HepG2 (cell line): Measurements from ENCODE around the gene TEX29. TPM values are rescaled to one million over a fixed set of nuclear protein-coding genes. Genes with fewer than 3 reads are reported as not detected.
A peak's percentile ranks its signal among the peaks of the same experiment; 100 is the strongest.

Source experiments
- ATAC-seq: fragments of 200-7000 bp; cut with Tn5 transposase; 3 replicates; pipeline ENCODE4 v1.9.1; 2020; ENCODE audit warnings: mild to moderate bottlenecking, moderate library complexity
- BruUV-seq: library from RNA; stranded (reverse); fragments of 400-500 nt; replicated peaks from 2 replicates; lab custom pipeline; 2021; lab: Mats Ljungman, UMichigan
- CTCF ChIA-PET: fragments of 300-600 bp; formaldehyde crosslinking; extraction: SDS; loops from one replicate; lab custom pipeline; 2021; ENCODE audit warnings: low total read pairs, inconsistent platforms, low intra/inter-chr PET ratio; lab: Yijun Ruan, JAX
- POLR2A ChIA-PET: fragments of 350-600 bp; sonication (Branson Sonifier 250); formaldehyde crosslinking; loops from one replicate; lab custom pipeline; 2020; ENCODE audit warnings: antibody characterized with exemption, inconsistent platforms; lab: Yijun Ruan, JAX
- DNase-seq: peaks from one replicate; pipeline ENCODE4 v3.0.0-alpha.2; 2015; ENCODE audit warnings: low spot score
- FAIRE-seq: peaks from 3 replicates; lab custom pipeline; 2011; peaks lifted over from hg19 to GRCh38; lab: Jason Lieb, UNC
- H2AFZ ChIP-seq: one replicate; pipeline ENCODE4 v1.6.1; 2011; ENCODE audit warnings: low read length, inconsistent platforms
- H3K27ac ChIP-seq: fragments of 300-600 bp; 3 replicates; pipeline ENCODE4 v1.8.0; 2011; ENCODE audit warnings: mixed run types, mild to moderate bottlenecking, mixed read lengths, low read length, inconsistent platforms; ENCODE audit not compliant: insufficient read depth; ENCODE audit errors: extremely low read length
- H3K27me3 ChIP-seq, 2 experiments: fragments of 200-600 bp in 1 of 2; 2 replicates in 1 of 2; 3 replicates in 1 of 2; pipeline versions ENCODE4 v1.6.0 to v1.8.0; 2011; ENCODE audit warnings: low read length in 2 of 2, mild to moderate bottlenecking in 2 of 2, moderate library complexity in 2 of 2, inconsistent platforms in 1 of 2; ENCODE audit not compliant: insufficient read depth in 2 of 2, control insufficient read depth in 1 of 2
- H3K36me3 ChIP-seq, 2 experiments: fragments of 200-600 bp in 1 of 2; replicated peaks in 1 of 2; 2 replicates in 1 of 2; 3 replicates in 1 of 2; pipeline versions ENCODE4 v1.5.1 to v1.8.0; 2011; ENCODE audit warnings: low read length in 2 of 2, inconsistent platforms in 1 of 2; ENCODE audit not compliant: insufficient read depth in 2 of 2, control insufficient read depth in 1 of 2
- H3K4me1 ChIP-seq: 2 replicates; pipeline ENCODE4 v1.5.1; 2012; ENCODE audit warnings: low read length, inconsistent platforms; ENCODE audit not compliant: insufficient read depth
- H3K4me2 ChIP-seq: 2 replicates; pipeline ENCODE4 v1.6.0; 2011; ENCODE audit warnings: low read depth, low read length, inconsistent platforms
- H3K4me3 ChIP-seq, 3 experiments: fragments of 200-600 bp in 1 of 3; sonication (generic), shearing (Covaris generic) in 1 of 3; replicated peaks in 1 of 3; 2 replicates each; pipeline ENCODE4 v1.5.1; 2011 to 2016; ENCODE audit warnings: low read length in 3 of 3, inconsistent platforms in 2 of 3, low read depth in 2 of 3, mild to moderate bottlenecking in 2 of 3, control low read depth in 1 of 3, mixed read lengths in 1 of 3; ENCODE audit not compliant: insufficient read depth in 1 of 3
- H3K79me2 ChIP-seq: one replicate; pipeline ENCODE4 v1.6.1; 2011; ENCODE audit warnings: low read length, inconsistent platforms; ENCODE audit not compliant: insufficient read depth
- H3K9ac ChIP-seq: 2 replicates; pipeline ENCODE4 v1.6.0; 2011; ENCODE audit warnings: mild to moderate bottlenecking, low read depth, low read length, inconsistent platforms; ENCODE audit not compliant: insufficient read depth
- H3K9me3 ChIP-seq: 2 replicates; pipeline ENCODE4 v1.5.1; 2012; ENCODE audit warnings: mild to moderate bottlenecking, low read length
- H4K20me1 ChIP-seq: 2 replicates; pipeline ENCODE4 v1.6.0; 2011; ENCODE audit warnings: inconsistent platforms, mild to moderate bottlenecking, low read length, moderate library complexity; ENCODE audit not compliant: insufficient read depth
- CHCHD3 ChIP-seq: sonication (generic); formaldehyde crosslinking; IDR thresholded peaks from 2 replicates; pipeline ENCODE4 v1.8.0; 2022; ENCODE audit warnings: mild to moderate bottlenecking, missing genetic modification reagents, moderate library complexity
- HINFP ChIP-seq: sonication (generic); formaldehyde crosslinking; IDR thresholded peaks from 2 replicates; pipeline ENCODE4 v1.4.0; 2020; ENCODE audit warnings: low read depth, mild to moderate bottlenecking, missing genetic modification reagents
- MAFK ChIP-seq, 2 experiments: IDR thresholded peaks in 1 of 2; conservative IDR thresholded peaks in 1 of 2; 2 replicates each; pipeline ENCODE4 v1.6.1; 2011; ENCODE audit warnings: improper control_type of control experiment in 2 of 2, low read length in 2 of 2
- MEF2D ChIP-seq: sonication (generic); formaldehyde crosslinking; IDR thresholded peaks from 2 replicates; pipeline ENCODE4 v1.5.1; 2020; ENCODE audit warnings: mild to moderate bottlenecking, missing genetic modification reagents
- NFE2L2 ChIP-seq: fragments of 150-350 bp; IDR thresholded peaks from 2 replicates; pipeline ENCODE4 v1.6.1; 2014; ENCODE audit warnings: low read length
- SNRNP70 ChIP-seq: fragments of 200-400 bp; formaldehyde crosslinking; IDR thresholded peaks from 2 replicates; pipeline ENCODE4 v1.6.1; 2017; ENCODE audit warnings: mild to moderate bottlenecking, low read depth, low read length, moderate library complexity
- SOX6 ChIP-seq, 2 experiments: fragments of 450-650 bp in 1 of 2; sonication (generic) in 1 of 2; formaldehyde crosslinking in 1 of 2; IDR thresholded peaks; 2 replicates each; pipeline versions ENCODE4 v1.4.0 to v1.6.1; 2017 to 2020; ENCODE audit warnings: antibody characterized with exemption in 1 of 2, mild to moderate bottlenecking in 1 of 2, missing genetic modification reagents in 1 of 2
- SP4 ChIP-seq: sonication (generic); formaldehyde crosslinking; IDR thresholded peaks from 2 replicates; pipeline ENCODE4 v1.8.1; 2023; ENCODE audit warnings: mild to moderate bottlenecking, missing genetic modification reagents
- ZBTB3 ChIP-seq: sonication (generic); formaldehyde crosslinking; IDR thresholded peaks from 2 replicates; pipeline ENCODE4 v1.4.0; 2020; ENCODE audit warnings: low read depth, mild to moderate bottlenecking, moderate library complexity, missing genetic modification reagents, borderline replicate concordance
- ZNF260 ChIP-seq: sonication (generic); formaldehyde crosslinking; IDR thresholded peaks from 2 replicates; pipeline ENCODE4 v1.4.0; 2020; ENCODE audit warnings: missing genetic modification reagents, low read depth, mild to moderate bottlenecking, borderline replicate concordance
- ZNF713 ChIP-seq: sonication (generic); formaldehyde crosslinking; IDR thresholded peaks from 2 replicates; pipeline ENCODE4 v1.4.0; 2020; ENCODE audit warnings: mild to moderate bottlenecking, missing genetic modification reagents
- WGBS: methylation state at CpG from one replicate; pipeline ENCODE4 v1.1.6; 2017; ENCODE audit warnings: low lambda C conversion rate; 5-methylcytosine and 5-hydroxymethylcytosine counted together
- in situ Hi-C: cut with HindIII; loops from 2 replicates; pipeline ENCODE4 v1.10.0; 2017; ENCODE audit warnings: low pct_unique_long_range_greater_than_20kb; ENCODE audit not compliant: extremely low pct_ligation_motif_present
- intact Hi-C: fragments of 100-400 bp; cut with micrococcal nuclease; formaldehyde crosslinking; loops from one replicate; pipeline ENCODE4 v1.10.0; 2022; ENCODE audit not compliant: unreplicated experiment
- polyA plus RNA-seq, 8 experiments: library from polyadenylated mRNA; depleted of rRNA in 3 of 8; stranded (reverse) in 7 of 8; unstranded in 1 of 8; fragments of >200 nt; fragmentation: Illumina TruSeq in 4 of 8; extraction: Trizol in 4 of 8; gene quantifications; 2 replicates each; pipeline versions ENCODE4 v1.2.1 to v1.2.3, GENCODE V29; 2011 to 2016; ENCODE audit warnings: low read depth in 4 of 8, missing spikeins in 1 of 8, mixed read lengths in 1 of 8; ENCODE audit not compliant: insufficient read depth in 1 of 8
- total RNA-seq, 5 experiments: library from RNA; depleted of rRNA; stranded (reverse); fragments of >200 nt; fragmentation: Illumina TruSeq; extraction: Trizol; gene quantifications; 2 replicates each; pipeline ENCODE4 v1.2.3, GENCODE V29; 2016; ENCODE audit warnings: low read depth in 1 of 5
- TF ChIP-seq, protein P1 (sequence below): sonication (generic); formaldehyde crosslinking; conservative IDR thresholded peaks from 2 replicates; pipeline ENCODE4 v1.4.0; 2020; ENCODE audit warnings: mild to moderate bottlenecking, missing genetic modification reagents, moderate library complexity

The TEX29 gene
- total and polyA plus RNA-seq, 2 of the 13 experiments (the other 11 are each of a cell fraction or from before 2014, with no cell fraction given): 0.12 to 0.22 TPM

GRCh38 chr13:111296417-111296816 is 24.0 kb upstream of the TEX29 start:
- Histone ChIP-seq H2AFZ (no peak overlapping the region), H3K4me1 (no peaks in the 10 kb centered on the region), H3K9ac (no peak overlapping the region), H4K20me1 (peaks cover 3% of the 10 kb centered on the region; the same call in 1 of the 2 replicates), H3K9me3 (no peaks in the 10 kb centered on the region), H3K4me2 (no peak overlapping the region), H3K4me3 (no peak overlapping the region), H3K36me3 (peaks cover 7 to 52% of the 10 kb centered on the region in 2 experiments; a peak in 4 of 5 replicates), H3K79me2 (no peaks in the 10 kb centered on the region), H3K27ac (no peak overlapping the region), H3K27me3 (no peaks in the 10 kb centered on the region)
- ChIA-PET POLR2A (no interaction called here), CTCF (no interaction called here)
- WGBS: 93% methylated on average over 6 of the region's 6 CpGs
- no peak for ATAC-seq
- TF ChIP-seq ZNF713 (CRISPR knock-in tag): no peak
- TF ChIP-seq MAFK (conservative IDR thresholded peaks at IDR 0.05 in 1 of 2, IDR thresholded peaks at IDR 0.05 in 1 of 2; ENCODE audit: low read length in 2 of 2): peak; percentile 22 to 42; a peak in 2 of 4 replicates
- intact Hi-C loops: no loop called here
- BruUV-seq: no TSS peak
- no peak for DNase-seq
- in situ Hi-C loops: no loop called here
- FAIRE-seq: no peak

DNA sequence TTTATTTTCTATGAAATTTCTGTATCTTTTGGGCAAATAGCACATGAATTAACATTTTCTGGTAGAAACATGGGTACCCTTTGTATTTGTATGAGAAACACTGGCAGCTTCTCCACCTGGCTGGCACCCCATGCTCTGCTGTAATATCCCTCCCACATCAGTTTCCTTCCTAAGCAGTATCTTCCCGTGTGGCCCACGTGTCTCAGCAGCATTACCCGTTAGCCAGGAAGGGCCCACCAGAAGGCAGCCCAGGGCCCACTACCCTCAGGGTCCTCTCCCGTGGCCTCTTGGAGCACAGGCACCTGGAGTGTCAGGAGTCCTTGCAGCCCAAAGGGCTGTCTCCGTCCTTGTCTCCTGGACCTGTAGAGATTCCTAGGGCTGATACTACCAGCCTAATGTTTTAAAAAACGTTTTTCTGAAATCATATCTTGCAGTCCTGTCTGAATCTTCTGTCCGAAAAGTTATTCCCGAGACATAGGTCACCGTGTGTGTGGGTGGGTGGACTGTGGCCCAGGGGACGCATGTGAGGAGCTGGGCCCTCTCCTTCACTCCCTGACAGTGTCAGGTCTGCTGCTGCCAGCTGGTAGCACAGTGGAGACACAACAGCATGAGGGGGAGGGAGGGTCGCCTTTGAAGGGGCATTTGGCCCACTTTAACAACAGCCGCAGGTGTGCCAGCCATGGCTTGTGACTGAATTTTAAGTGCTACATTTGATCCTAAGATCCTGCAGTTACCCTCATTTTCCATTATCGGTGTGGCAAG is 22.0 kb upstream of the TEX29 start:
- no peak for FAIRE-seq
- no peak for DNase-seq
- Histone ChIP-seq H3K27me3 (no peaks in the 10 kb centered on the region), H3K9ac (no peak overlapping the region), H3K4me2 (no peak overlapping the region), H3K9me3 (no peaks in the 10 kb centered on the region), H3K4me1 (no peaks in the 10 kb centered on the region), H3K79me2 (no peaks in the 10 kb centered on the region), H3K4me3 (no peak overlapping the region), H2AFZ (no peak overlapping the region), H3K36me3 (peaks cover 12 to 53% of the 10 kb centered on the region in 2 experiments; a peak in 4 of 5 replicates), H3K27ac (no peak overlapping the region), H4K20me1 (peaks cover 3% of the 10 kb centered on the region; the same call in 1 of the 2 replicates)
- no TSS peak for BruUV-seq
- in situ Hi-C loops (no loop called here), intact Hi-C loops (no loop called here)
- WGBS: 86% methylated on average over 11 of the region's 13 CpGs
- CTCF ChIA-PET: no interaction called here
- no peak for ATAC-seq
- POLR2A ChIA-PET: no interaction called here
- TF ChIP-seq HINFP (CRISPR knock-in tag): no peak
- TF ChIP-seq SOX6 (IDR thresholded peaks at IDR 0.05): no peak
- no peak for TF ChIP-seq SOX6 (CRISPR knock-in tag; IDR thresholded peaks at IDR 0.05)
- no peak for TF ChIP-seq ZBTB3 (CRISPR knock-in tag)
- no peak for TF ChIP-seq SNRNP70
- TF ChIP-seq SP4 (CRISPR knock-in tag): no peak
- no peak for TF ChIP-seq ZNF260 (CRISPR knock-in tag)
- TF ChIP-seq, protein P1, sequence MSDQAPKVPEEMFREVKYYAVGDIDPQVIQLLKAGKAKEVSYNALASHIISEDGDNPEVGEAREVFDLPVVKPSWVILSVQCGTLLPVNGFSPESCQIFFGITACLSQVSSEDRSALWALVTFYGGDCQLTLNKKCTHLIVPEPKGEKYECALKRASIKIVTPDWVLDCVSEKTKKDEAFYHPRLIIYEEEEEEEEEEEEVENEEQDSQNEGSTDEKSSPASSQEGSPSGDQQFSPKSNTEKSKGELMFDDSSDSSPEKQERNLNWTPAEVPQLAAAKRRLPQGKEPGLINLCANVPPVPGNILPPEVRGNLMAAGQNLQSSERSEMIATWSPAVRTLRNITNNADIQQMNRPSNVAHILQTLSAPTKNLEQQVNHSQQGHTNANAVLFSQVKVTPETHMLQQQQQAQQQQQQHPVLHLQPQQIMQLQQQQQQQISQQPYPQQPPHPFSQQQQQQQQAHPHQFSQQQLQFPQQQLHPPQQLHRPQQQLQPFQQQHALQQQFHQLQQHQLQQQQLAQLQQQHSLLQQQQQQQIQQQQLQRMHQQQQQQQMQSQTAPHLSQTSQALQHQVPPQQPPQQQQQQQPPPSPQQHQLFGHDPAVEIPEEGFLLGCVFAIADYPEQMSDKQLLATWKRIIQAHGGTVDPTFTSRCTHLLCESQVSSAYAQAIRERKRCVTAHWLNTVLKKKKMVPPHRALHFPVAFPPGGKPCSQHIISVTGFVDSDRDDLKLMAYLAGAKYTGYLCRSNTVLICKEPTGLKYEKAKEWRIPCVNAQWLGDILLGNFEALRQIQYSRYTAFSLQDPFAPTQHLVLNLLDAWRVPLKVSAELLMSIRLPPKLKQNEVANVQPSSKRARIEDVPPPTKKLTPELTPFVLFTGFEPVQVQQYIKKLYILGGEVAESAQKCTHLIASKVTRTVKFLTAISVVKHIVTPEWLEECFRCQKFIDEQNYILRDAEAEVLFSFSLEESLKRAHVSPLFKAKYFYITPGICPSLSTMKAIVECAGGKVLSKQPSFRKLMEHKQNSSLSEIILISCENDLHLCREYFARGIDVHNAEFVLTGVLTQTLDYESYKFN (CRISPR knock-in tag): no peak
- no peak for TF ChIP-seq MEF2D
- TF ChIP-seq CHCHD3: no peak
- no peak for TF ChIP-seq NFE2L2
